HCT116 (cell line): Measurements from ENCODE around the gene LPAR2. TPM values are rescaled to one million over a fixed set of nuclear protein-coding genes. Genes with fewer than 3 reads are reported as not detected.

Experiments
- ATAC-seq: fragments of 200-7000 bp; cut with Tn5 transposase; 2 replicates; pipeline ENCODE4 v1.9.1; 2020; ENCODE audit warnings: mild to moderate bottlenecking, moderate library complexity
- BruUV-seq: library from RNA; stranded (reverse); fragments of 400-500 nt; replicated peaks from 2 replicates; lab custom pipeline; 2021; lab: Mats Ljungman, UMichigan
- CTCF ChIA-PET: fragments of 300-600 bp; sonication (Branson Sonifier 250); formaldehyde crosslinking; loops from one replicate; lab custom pipeline; 2021; ENCODE audit warnings: antibody characterized with exemption; lab: Charles Lee
- POLR2A ChIA-PET: fragments of 300-600, 350-600 bp; sonication (Branson Sonifier 250); formaldehyde crosslinking; loops from one replicate; lab custom pipeline; 2021; ENCODE audit warnings: antibody characterized with exemption; lab: Charles Lee
- RAD21 ChIA-PET, 2 experiments: fragments of 300-600 bp; sonication (Branson Sonifier 250); formaldehyde crosslinking; loops; one replicate each; lab custom pipeline; 2023; ENCODE audit warnings: low total read pairs in 2 of 2; ENCODE audit not compliant: uncharacterized antibody in 2 of 2, unreplicated experiment in 2 of 2, low non-redundant PET in 1 of 2; lab: Charles Lee
- DNase-seq: peaks from one replicate; pipeline ENCODE4 v3.0.0-alpha.2; 2010; ENCODE audit warnings: low read depth, low spot score
- H2AFZ ChIP-seq: fragments of 200-600 bp; shearing (Covaris generic), sonication (generic); 2 replicates; pipeline ENCODE4 v1.6.1; 2017; ENCODE audit warnings: low read depth, mixed run types, mixed read lengths, antibody characterized with exemption, low read length; ENCODE audit not compliant: poor library complexity, severe bottlenecking
- H3K27ac ChIP-seq: 2 replicates; pipeline ENCODE4 v1.5.1; 2012; ENCODE audit warnings: low read depth, low read length
- H3K27me3 ChIP-seq: fragments of 200-600 bp; sonication (generic); 2 replicates; pipeline ENCODE4 v1.6.1; 2016; ENCODE audit warnings: mixed run types, low read length, mixed read lengths; ENCODE audit not compliant: insufficient read depth
- H3K36me3 ChIP-seq, 2 experiments: fragments of 200-500 bp in 1 of 2; fragments of 200-600 bp in 1 of 2; sonication (Bioruptor generic) in 1 of 2; sonication (generic) in 1 of 2; 2 replicates each; pipeline versions ENCODE4 v1.5.1 to v1.6.1; 2014 to 2016; ENCODE audit warnings: low read length in 2 of 2, inconsistent platforms in 1 of 2, mixed read lengths in 1 of 2, mixed run types in 1 of 2; ENCODE audit not compliant: insufficient read depth in 2 of 2, control insufficient read depth in 1 of 2
- H3K4me1 ChIP-seq, 2 experiments: fragments of 200-600 bp in 1 of 2; sonication (generic) in 1 of 2; 2 replicates each; pipeline versions ENCODE4 v1.5.1 to v1.6.1; 2012 to 2017; ENCODE audit warnings: low read length in 2 of 2, inconsistent platforms in 1 of 2, mild to moderate bottlenecking in 1 of 2, mixed read lengths in 1 of 2, mixed run types in 1 of 2, moderate library complexity in 1 of 2; ENCODE audit not compliant: insufficient read depth in 2 of 2, control insufficient read depth in 1 of 2
- H3K4me2 ChIP-seq: fragments of 200-600 bp; sonication (generic); 2 replicates; pipeline ENCODE4 v1.6.1; 2017; ENCODE audit warnings: mixed run types, low read length, mixed read lengths
- H3K4me3 ChIP-seq, 2 experiments: fragments of 200-600 bp in 1 of 2; sonication (generic) in 1 of 2; replicated peaks in 1 of 2; 2 replicates each; pipeline ENCODE4 v1.5.1; 2011 to 2016; ENCODE audit warnings: low read length in 2 of 2, control low read depth in 1 of 2, low read depth in 1 of 2, mild to moderate bottlenecking in 1 of 2, mixed read lengths in 1 of 2, mixed run types in 1 of 2
- H3K79me2 ChIP-seq: fragments of 200-600 bp; sonication (generic); 2 replicates; pipeline ENCODE4 v1.6.1; 2017; ENCODE audit warnings: mild to moderate bottlenecking, mixed run types, low read length, moderate library complexity, mixed read lengths; ENCODE audit not compliant: insufficient read depth
- H3K9ac ChIP-seq: fragments of 200-600 bp; sonication (generic); 2 replicates; pipeline ENCODE4 v1.6.1; 2016; ENCODE audit warnings: low read length, mixed read lengths
- H3K9me2 ChIP-seq: fragments of 200-600 bp; sonication (generic), shearing (Covaris generic); 2 replicates; pipeline ENCODE4 v1.6.1; 2017; ENCODE audit warnings: mixed run types, mild to moderate bottlenecking, moderate library complexity; ENCODE audit not compliant: insufficient read depth
- H3K9me3 ChIP-seq, 2 experiments: fragments of 200-500 bp in 1 of 2; fragments of 200-600 bp in 1 of 2; sonication (Bioruptor generic) in 1 of 2; sonication (generic) in 1 of 2; 2 replicates each; pipeline ENCODE4 v1.6.1; 2014 to 2017; ENCODE audit warnings: low read length in 2 of 2, mixed read lengths in 2 of 2, inconsistent platforms in 1 of 2, low read depth in 1 of 2, mild to moderate bottlenecking in 1 of 2, mixed run types in 1 of 2, moderate library complexity in 1 of 2; ENCODE audit not compliant: control insufficient read depth in 1 of 2, insufficient read depth in 1 of 2
- H4K20me1 ChIP-seq: fragments of 200-600 bp; sonication (generic), shearing (Covaris generic); 2 replicates; pipeline ENCODE4 v1.6.1; 2017; ENCODE audit warnings: mixed run types, mild to moderate bottlenecking, moderate library complexity; ENCODE audit not compliant: insufficient read depth
- CBX3 ChIP-seq: IDR thresholded peaks from 2 replicates; pipeline ENCODE4 v1.6.1; 2012; ENCODE audit warnings: low read depth
- CTCF ChIP-seq, 3 experiments: fragments of 200-600 bp in 1 of 3; sonication (generic) in 1 of 3; IDR thresholded peaks in 2 of 3; conservative IDR thresholded peaks in 1 of 3; 2 replicates each; pipeline ENCODE4 v1.5.1; 2012 to 2017; ENCODE audit warnings: low read depth in 2 of 3, low read length in 2 of 3, antibody characterized with exemption in 1 of 3, borderline replicate concordance in 1 of 3, control low read depth in 1 of 3, mild to moderate bottlenecking in 1 of 3, mixed read lengths in 1 of 3, mixed run types in 1 of 3, moderate library complexity in 1 of 3; ENCODE audit not compliant: insufficient read depth in 1 of 3
- EGR1 ChIP-seq: IDR thresholded peaks from 2 replicates; pipeline ENCODE4 v1.6.1; 2012; ENCODE audit warnings: low read depth
- ELF1 ChIP-seq: IDR thresholded peaks from 2 replicates; pipeline ENCODE4 v1.6.1; 2012; ENCODE audit warnings: low read depth, borderline replicate concordance
- JUND ChIP-seq: IDR thresholded peaks from 2 replicates; pipeline ENCODE4 v1.6.1; 2012
- RAD21 ChIP-seq: IDR thresholded peaks from 2 replicates; pipeline ENCODE4 v1.6.1; 2012; ENCODE audit warnings: low read depth, mild to moderate bottlenecking
- YY1 ChIP-seq: IDR thresholded peaks from 2 replicates; pipeline ENCODE4 v1.6.1; 2011; ENCODE audit warnings: low read length, low read depth, moderate library complexity, mild to moderate bottlenecking; ENCODE audit not compliant: insufficient replicate concordance; ENCODE audit errors: extremely low read depth
- ZBTB33 ChIP-seq: IDR thresholded peaks from 2 replicates; pipeline ENCODE4 v1.6.1; 2011; ENCODE audit warnings: mild to moderate bottlenecking, low read length, moderate library complexity; ENCODE audit not compliant: insufficient replicate concordance; ENCODE audit errors: extremely low read depth
- intact Hi-C: fragments of 100-400 bp; cut with micrococcal nuclease; formaldehyde crosslinking; loops from 2 replicates; pipeline ENCODE4 v1.10.0; 2022
- total RNA-seq: library from RNA; stranded (reverse); gene quantifications from one replicate; pipeline ENCODE4 v1.2.1, GENCODE V29; 2021; ENCODE audit not compliant: unreplicated experiment

Gene LPAR2
- total RNA-seq, 1 experiment from 2014 or later, result 28.2 TPM

GRCh38 chr19:19624032-19624570, 3.9 kb downstream of the LPAR2 start:
- Histone ChIP-seq H3K4me2 (no peak overlapping the region), H4K20me1 (no peaks in the 10 kb centered on the region), H3K9me2 (no peaks in the 10 kb centered on the region), H3K79me2 (peaks cover 10% of the 10 kb centered on the region; the same call in 1 of the 2 replicates), H3K36me3 (peaks cover 5% of the 10 kb centered on the region in 2 experiments; a peak in 2 of 4 replicates), H3K27me3 (no peaks in the 10 kb centered on the region), H3K9me3 (no peaks in the 10 kb centered on the region), H3K4me1 (peaks cover 9 to 23% of the 10 kb centered on the region in 2 experiments), H3K27ac (no peak overlapping the region), H2AFZ (no peak overlapping the region), H3K9ac (no peak overlapping the region), H3K4me3 (no peak overlapping the region)
- ChIA-PET CTCF (no interaction called here), RAD21 (no interaction called here), POLR2A (no interaction called here)
- no TSS peak for BruUV-seq
- no peak for TF ChIP-seq ZBTB33
- TF ChIP-seq JUND, result no peak
- intact Hi-C loops, result no loop called here
- ATAC-seq, result no peak
- no peak for DNase-seq

- Histone ChIP-seq H3K4me2 (no peak overlapping the region), H3K9ac (no peak overlapping the region), H3K4me1 (peaks cover 12 to 22% of the 10 kb centered on the region in 2 experiments), H3K27me3 (no peaks in the 10 kb centered on the region), H3K9me3 (no peaks in the 10 kb centered on the region), H3K27ac (no peak overlapping the region), H3K36me3 (peaks cover 5% of the 10 kb centered on the region in 2 experiments; a peak in 2 of 4 replicates), H4K20me1 (no peaks in the 10 kb centered on the region), H3K4me3 (no peak overlapping the region), H3K9me2 (no peaks in the 10 kb centered on the region), H3K79me2 (peaks cover 10% of the 10 kb centered on the region; the same call in 1 of the 2 replicates), H2AFZ (no peak overlapping the region)
- no TSS peak for BruUV-seq
- ATAC-seq (no peak), DNase-seq (no peak)
- RAD21 ChIA-PET, result no interaction called here
- CTCF ChIA-PET, result no interaction called here
- intact Hi-C loops, result no loop called here
- POLR2A ChIA-PET, result no interaction called here
- TF ChIP-seq EGR1 (no peak), ELF1 (no peak), CTCF (IDR thresholded peaks at IDR 0.05 in 2 of 3, conservative IDR thresholded peaks at IDR 0.05 in 1 of 3; ENCODE audit: borderline replicate concordance in 1 of 3, insufficient read depth in 1 of 3, low read depth in 2 of 3, low read length in 2 of 3) (no peak), CBX3 (no peak), RAD21 (no peak), YY1 (no peak)
Observed at GRCh38 chr19:19623383-19623782, 4.6 kb downstream of the LPAR2 start.
